NCI-H2196 (cell line): ENCODE measurements around the gene ISLR.

Source experiments
- DNase-seq: peaks from one replicate; lab custom pipeline; 2025; ENCODE audit not compliant: unreplicated experiment; lab: John Stamatoyannopoulos, UW

Gene ISLR

DNA sequence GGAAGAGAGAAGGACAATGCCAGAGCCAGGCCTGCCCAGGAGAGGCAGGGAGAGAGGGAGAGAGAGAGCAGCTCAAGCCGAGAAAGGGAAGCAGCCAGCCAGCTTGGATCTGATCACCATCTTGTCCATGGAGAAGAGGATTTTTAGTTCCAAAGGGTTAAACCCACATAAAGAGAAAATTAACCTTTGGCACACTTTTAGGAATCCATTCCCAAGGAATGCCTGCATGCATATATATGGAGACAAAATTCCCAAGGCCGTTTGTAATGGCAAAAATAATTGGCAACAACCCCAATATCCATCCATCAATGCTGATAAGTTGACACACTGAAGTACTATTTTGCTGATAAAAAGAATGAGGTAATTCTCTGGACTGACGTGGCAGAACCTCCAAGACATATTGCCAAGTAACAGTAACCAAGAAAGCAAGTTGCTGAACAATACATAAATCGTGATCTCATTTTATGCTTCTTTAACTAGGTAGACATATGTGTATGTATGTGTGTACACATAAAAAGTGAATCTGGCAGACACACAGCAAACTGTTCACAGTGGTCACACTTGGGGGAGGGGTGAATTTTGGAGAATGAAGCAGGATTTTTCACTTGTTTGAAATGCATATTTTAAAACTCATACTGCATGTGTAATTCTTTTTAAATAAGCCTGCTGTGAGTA is 36.6 kb downstream of the ISLR start:
- DNase-seq: no peak

DNA sequence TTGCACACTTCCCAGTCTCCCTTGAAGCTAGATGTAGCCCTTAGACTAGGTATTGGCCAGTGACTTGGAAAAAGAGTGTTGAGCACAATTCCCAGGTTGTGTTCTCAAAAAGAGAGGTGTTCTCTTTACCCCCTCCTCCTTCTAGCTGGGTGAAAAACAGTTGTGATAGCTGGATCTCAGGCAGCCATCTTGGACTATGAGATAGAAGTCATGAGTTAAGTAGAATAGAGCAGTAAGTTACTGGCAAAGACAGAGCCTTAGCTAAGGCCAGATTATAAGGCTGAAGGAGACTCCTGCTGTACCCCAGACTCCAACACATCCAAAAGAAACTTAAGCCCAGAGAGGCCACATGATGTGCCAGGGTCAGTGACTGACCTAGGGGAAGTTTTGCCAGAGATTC is 37.2 kb downstream of the ISLR start:
- no peak for DNase-seq

DNA sequence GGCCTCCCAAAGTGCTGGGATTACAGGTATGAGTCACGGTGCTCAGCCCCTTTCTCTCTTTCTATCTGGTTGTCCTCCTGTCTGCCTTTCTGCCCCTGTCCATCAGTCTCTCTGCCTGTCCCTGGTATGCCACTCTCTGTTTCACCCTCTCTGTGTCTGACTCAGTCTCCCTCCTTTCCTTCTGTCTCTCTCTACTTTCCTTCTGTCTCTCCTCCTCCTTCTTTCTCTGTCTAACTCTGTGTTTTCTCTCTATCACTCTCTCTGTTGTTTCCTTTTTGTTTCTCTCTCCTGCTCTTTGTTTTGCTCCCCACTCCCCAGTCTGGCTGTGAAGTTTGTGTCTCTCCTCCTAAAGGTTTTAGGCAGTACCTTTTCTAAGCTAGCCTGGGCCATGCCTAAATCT is 38.1 kb downstream of the ISLR start:
- DNase-seq: no peak

DNA sequence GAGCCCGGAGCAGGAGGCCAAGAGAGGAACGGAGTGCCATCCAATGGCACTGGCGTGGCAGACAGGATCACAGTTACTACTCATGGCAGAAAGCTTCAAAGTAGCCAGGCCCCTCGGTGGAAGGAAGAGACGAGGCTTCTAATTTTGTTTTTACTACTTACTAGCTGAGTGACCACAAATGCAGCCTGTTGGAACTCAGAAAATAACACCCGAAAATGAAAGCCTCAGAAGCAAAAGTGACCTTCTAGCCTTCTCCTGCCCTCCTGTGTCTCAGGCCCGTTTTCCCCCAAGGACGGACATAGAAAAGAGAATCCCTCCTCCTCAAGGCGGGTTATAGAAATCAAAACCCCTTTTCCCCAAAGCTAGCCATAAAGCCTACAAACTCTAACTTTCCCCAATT is 39.0 kb downstream of the ISLR start:
- DNase-seq: no peak

DNA sequence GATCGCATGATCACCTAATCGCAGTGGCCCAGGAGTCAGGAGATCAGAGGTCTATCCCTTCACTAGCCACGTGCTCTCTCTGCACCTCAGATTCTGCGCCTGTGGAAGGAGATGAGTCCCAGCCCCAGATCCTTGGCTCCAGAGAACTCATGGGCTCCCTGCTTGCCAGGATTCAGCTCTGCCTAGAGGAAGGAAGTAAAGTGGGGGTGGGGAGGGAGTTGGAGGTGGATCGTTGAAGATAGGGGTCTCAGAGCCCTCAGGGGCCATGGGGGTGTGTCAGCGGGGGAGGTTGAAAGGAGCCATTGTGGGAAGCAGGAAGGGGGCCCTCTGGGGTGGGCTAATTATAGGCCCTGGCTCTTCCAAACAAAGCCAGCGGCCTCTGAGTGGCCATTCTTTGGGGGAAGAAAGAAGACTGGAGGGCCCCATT is 40.4 kb downstream of the ISLR start:
- DNase-seq: no peak

DNA sequence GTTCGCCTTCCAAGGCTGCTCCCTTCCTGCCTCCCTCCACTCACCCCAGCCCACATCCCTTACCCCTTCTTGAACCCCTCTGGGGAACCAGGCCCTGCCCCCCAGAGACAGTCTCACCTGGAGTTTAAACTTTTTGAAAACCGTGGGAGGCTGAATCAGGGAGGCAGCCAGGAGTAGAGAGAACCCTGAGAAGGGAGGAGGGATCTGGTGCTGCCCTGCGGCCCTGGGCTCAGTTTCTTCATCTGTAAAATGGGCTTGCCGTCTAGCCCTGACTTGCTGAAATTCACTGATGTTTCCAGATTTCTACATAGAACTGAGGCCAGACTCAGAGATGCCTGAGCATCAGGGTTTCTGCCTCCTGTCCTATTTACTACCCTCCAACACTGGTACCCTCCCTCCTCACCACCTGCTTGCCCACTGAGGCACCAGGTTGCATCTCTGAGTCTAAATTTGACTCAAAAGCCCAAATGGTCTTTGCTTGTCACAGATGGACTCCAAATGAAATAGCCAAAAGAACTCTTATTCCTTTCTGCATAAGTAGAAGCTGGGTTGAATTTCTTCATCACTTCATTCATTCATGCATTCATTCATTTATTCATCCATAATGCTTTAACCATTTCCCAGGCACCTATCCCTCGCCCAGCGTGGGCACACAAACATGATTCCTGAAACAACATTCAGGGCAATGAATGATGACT is 41.0 kb downstream of the ISLR start:
- no peak for DNase-seq

DNA sequence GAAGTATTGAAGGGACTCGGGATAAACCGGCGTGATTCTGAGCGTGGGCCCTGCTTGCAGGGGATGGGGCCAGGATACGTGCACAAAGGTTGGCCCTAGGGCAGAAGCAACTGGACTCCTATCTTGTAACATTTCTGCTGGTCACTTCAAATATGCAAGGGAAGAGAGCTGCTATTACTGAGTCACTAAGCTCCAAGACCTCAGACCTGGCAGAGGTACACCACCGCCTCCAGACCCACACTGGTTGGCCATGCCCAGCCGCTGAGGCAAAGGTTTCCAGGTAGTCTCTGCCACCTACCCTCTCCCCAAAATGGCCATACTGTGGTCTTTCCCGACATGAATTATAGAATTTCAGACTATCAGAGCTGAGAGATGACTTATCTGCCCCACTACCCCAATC is 42.4 kb downstream of the ISLR start:
- no peak for DNase-seq

DNA sequence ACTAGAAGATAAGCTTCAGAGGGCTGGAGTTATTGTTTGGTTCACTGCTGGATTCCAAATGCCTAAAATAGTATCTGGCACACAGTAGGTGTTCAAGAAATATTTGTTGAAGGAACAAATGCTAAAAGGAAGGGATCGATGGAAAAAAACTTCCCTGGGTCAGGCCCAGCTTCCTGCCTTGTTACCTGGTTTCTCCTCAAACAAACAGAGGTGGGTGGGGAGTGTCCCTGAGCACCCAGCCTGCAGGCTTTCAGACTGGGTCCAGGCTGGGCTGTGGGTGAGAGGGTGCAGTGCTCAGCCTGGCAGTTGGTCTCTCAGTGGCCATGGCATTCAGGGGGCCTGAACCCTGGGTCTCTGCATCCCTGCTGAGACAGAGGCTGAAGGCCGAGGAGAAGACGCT is 43.4 kb downstream of the ISLR start:
- DNase-seq: no peak

DNA sequence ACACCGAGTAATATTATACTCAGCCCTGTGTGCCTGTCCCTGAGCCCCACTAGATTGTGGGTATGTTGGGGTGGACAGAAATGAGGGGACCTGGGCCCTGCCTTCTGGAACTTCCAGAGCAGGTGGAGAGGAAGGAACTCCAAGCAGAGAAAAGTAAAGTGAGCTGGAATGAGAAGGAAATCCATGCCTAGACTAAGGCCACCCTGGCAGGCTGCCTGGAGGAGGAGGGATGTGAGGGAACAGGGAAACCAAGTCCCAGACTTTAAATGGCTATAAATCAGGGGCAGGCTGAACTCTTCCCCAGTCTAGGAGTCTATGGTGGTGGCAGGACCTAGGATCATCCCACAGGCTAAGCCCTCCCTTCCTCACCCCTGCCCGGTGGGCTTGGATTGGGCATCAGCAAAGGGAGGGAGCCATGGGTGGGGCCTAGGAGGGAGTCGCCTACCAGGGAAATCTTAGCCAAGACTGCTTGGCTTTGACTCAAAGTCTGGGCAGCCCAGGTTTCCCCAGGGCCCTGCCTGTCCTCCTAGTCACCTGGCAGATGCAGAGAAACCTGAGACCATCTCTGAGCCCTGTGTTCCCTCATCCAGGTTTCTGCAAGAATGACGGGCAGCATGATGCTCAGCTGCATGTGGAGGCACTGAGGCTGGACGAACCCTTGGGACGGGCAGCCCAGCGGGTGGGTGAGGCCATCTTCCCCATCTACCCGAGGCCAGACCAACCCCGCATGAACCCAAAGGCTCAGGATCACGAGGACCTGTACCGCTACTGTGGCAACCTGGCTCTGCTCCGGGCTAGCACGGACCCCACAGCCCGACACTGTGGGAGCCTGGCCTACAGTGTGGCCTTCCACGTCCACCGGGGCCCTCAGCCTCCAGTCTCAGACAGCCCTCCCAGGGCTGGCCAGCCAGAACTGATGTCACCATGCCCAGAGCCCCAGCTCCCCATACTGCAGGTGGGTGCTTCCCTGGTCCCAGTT is 44.7 kb downstream of the ISLR start:
- DNase-seq: peak; percentile 32

DNA sequence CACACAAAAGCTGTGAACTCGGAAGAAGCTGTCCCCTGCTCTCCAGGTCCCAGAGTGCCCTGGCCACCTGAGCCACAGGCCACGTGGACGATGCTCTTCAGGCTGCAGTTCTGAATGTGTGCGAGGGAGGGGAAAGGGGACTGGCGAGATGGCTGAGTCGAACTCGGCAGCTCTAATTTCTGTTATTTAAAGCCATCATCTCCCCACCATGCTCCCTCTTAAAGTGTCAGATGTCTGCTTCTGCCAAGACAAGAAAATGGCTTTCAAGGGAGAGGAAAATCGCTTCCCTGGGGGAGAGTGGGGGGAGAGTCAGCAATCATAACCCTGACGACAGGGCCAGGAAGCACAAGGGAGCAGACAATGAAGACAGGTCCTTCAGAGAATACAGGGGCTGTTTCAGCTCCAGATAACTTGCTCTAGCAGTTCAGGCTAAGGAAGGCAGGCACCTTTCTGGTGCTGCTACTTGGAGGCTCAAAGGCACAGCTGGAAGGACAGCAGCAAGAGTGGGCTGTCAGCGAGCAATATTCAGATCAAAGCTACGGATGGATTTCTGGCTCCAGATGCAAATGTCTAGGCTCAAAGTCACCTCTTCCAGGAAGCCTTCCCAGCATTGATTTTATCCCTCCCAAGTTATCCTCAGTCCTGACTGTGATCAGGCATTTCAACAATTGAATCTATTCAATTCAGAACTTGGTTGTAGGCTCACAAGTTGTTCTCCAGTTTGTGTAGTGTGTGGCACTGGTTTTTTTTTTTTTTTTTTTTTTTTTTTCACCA is 47.2 kb downstream of the ISLR start:
- no peak for DNase-seq

DNA sequence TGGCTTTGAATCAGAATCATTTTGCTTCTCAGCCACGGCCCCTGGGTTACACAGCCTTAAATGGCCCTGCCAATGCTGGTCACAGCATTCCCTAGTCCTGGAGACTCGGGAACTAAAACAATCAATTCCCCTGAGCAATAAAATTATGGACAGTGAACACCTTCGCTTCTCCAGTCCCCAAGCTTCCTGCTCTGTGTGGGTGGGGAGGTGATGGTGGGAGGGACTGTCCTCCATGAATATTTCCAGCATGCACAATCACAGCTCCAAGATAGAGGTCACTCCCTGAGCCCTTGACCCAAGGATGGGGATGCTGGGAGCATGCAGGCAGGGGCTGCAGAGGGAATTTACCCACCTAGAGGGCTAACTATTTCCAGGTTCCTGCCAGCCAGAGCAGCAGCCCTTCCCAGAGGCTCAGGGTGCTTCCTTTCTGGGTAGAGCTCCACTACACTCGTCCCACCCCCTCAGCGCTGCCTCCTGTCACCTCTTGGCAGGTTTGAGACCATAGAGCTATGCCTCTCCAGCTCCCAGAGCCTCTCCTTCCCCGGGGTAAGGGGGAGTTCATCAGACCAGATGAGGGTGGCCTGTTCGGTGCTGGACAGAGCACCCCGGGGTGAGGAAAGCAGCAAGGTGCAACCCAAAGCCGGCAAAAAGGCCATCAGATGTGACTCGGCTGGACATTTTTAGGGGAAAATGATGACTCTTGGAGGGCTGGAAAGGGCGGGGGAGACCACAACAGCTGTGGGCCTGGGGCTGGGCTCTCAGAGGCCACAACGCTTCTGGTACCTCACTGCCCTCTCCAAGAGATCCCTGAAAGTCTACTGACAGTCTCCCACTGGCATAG is 48.1 kb downstream of the ISLR start:
- no peak for DNase-seq

DNA sequence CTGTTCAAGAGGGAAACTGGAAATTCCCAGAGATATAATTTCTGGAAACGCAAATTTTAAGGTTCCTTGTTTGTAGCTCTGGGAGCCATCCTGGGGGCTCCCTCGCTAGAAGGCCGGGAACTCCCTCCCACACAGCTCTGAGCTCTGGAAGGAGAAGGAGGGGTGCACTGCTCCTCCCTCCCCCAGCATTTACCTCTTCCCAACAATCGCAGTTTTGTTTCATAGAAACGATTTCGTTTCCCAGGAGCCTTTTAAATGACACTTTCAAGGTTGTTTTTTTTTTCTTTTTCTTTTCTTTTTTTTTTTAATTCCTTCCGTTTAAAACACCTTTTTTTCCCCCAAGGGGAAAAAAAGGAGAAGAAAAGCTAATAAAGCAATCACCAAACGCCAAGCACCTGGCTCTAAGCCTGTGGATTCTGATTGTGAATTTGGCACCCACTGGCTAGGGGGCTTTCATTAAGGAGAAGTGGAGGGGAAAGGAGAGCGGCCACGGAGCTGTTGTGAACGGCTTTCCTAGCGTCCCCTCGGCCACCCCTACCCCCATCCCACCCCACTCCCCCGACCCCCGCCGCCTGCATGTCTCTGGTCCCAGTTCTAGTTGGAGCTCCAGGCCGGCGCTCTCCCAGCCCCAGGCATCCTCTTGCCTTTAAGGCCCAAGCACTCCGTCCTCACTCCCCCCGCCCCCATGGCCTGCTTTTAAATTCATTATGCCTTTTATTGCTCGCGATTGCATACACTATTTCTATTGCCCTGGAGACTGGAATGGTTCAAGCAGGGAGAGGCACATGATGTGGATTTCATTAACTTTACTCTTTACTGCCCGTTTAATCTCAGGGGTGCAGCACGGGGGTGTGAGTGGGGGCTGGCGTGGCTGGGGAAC is 49.0 kb downstream of the ISLR start:
- no peak for DNase-seq

DNA sequence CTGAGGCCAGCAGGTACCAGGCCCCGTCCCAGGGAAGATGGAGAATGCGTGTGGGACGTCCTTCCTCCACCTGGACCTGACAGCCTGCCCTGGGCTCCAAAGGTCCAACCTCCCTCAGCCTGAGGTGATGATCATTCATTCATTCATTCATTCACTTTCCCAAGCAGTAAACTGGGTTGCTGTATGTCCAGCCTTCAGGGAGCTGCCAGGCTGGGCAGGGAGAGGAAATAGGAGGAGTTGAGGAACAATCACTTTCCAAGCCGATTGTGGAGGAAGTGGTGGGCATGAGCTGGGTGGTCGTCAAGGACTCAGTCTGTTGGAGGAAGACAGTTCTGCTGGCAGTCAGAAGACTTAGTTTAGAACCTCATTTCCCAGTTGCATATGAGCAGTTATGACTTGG is 52.4 kb downstream of the ISLR start:
- no peak for DNase-seq
